ENCODE data around the gene PTDSS2. TPM values are rescaled to one million over a fixed set of nuclear protein-coding genes. Genes with fewer than 3 reads are reported as not detected.

The PTDSS2 gene
- total and polyA plus RNA-seq, 2 of the 13 experiments (the other 11 are each of a cell fraction or from before 2014, with no cell fraction given), result 21.7 to 26.4 TPM

DNA sequence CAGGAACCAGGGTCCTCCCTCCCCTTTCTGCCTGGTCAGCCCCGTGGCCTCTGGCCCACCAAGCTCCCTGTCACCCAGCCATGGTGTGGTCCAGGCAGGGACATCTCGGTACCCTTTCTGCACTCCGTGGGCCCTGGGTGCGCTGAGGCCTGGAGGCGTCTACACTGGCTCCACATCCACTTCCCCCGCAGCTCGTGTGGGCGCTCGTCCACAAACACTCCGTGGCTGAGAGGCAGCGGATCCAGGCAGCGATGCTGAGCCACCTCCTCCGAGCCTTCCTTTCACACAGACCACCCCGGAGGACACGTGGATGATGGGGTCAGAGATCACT is 40.8 kb downstream of the PTDSS2 start (continued):
- TF ChIP-seq, protein P1, sequence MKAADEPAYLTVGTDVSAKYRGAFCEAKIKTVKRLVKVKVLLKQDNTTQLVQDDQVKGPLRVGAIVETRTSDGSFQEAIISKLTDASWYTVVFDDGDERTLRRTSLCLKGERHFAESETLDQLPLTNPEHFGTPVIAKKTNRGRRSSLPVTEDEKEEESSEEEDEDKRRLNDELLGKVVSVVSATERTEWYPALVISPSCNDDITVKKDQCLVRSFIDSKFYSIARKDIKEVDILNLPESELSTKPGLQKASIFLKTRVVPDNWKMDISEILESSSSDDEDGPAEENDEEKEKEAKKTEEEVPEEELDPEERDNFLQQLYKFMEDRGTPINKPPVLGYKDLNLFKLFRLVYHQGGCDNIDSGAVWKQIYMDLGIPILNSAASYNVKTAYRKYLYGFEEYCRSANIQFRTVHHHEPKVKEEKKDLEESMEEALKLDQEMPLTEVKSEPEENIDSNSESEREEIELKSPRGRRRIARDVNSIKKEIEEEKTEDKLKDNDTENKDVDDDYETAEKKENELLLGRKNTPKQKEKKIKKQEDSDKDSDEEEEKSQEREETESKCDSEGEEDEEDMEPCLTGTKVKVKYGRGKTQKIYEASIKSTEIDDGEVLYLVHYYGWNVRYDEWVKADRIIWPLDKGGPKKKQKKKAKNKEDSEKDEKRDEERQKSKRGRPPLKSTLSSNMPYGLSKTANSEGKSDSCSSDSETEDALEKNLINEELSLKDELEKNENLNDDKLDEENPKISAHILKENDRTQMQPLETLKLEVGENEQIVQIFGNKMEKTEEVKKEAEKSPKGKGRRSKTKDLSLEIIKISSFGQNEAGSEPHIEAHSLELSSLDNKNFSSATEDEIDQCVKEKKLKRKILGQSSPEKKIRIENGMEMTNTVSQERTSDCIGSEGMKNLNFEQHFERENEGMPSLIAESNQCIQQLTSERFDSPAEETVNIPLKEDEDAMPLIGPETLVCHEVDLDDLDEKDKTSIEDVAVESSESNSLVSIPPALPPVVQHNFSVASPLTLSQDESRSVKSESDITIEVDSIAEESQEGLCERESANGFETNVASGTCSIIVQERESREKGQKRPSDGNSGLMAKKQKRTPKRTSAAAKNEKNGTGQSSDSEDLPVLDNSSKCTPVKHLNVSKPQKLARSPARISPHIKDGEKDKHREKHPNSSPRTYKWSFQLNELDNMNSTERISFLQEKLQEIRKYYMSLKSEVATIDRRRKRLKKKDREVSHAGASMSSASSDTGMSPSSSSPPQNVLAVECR (CRISPR knock-in tag; IDR thresholded peaks at IDR 0.05; ENCODE audit: borderline replicate concordance), result no peak
- no peak for TF ChIP-seq ZSCAN20 (CRISPR knock-in tag; IDR thresholded peaks at IDR 0.05; ENCODE audit: borderline replicate concordance)
- no peak for TF ChIP-seq CBFB (CRISPR knock-in tag; IDR thresholded peaks at IDR 0.05)
- no peak for TF ChIP-seq SYNCRIP (IDR thresholded peaks at IDR 0.05; ENCODE audit: insufficient read depth, low read depth, low read length)
- TF ChIP-seq, protein P2, sequence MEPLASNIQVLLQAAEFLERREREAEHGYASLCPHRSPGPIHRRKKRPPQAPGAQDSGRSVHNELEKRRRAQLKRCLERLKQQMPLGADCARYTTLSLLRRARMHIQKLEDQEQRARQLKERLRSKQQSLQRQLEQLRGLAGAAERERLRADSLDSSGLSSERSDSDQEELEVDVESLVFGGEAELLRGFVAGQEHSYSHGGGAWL (CRISPR knock-in tag; IDR thresholded peaks at IDR 0.05), result no peak
- TF ChIP-seq, protein P3, sequence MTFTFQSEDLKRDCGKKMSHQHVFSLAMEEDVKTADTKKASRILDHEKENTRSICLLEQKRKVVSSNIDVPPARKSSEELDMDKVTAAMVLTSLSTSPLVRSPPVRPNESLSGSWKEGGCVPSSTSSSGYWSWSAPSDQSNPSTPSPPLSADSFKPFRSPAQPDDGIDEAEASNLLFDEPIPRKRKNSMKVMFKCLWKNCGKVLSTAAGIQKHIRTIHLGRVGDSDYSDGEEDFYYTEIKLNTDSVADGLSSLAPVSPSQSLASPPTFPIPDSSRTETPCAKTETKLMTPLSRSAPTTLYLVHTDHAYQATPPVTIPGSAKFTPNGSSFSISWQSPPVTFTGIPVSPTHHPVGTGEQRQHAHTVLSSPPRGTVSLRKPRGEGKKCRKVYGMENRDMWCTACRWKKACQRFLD (CRISPR knock-in tag; IDR thresholded peaks at IDR 0.05; ENCODE audit: borderline replicate concordance), result no peak
- TF ChIP-seq, protein P4, sequence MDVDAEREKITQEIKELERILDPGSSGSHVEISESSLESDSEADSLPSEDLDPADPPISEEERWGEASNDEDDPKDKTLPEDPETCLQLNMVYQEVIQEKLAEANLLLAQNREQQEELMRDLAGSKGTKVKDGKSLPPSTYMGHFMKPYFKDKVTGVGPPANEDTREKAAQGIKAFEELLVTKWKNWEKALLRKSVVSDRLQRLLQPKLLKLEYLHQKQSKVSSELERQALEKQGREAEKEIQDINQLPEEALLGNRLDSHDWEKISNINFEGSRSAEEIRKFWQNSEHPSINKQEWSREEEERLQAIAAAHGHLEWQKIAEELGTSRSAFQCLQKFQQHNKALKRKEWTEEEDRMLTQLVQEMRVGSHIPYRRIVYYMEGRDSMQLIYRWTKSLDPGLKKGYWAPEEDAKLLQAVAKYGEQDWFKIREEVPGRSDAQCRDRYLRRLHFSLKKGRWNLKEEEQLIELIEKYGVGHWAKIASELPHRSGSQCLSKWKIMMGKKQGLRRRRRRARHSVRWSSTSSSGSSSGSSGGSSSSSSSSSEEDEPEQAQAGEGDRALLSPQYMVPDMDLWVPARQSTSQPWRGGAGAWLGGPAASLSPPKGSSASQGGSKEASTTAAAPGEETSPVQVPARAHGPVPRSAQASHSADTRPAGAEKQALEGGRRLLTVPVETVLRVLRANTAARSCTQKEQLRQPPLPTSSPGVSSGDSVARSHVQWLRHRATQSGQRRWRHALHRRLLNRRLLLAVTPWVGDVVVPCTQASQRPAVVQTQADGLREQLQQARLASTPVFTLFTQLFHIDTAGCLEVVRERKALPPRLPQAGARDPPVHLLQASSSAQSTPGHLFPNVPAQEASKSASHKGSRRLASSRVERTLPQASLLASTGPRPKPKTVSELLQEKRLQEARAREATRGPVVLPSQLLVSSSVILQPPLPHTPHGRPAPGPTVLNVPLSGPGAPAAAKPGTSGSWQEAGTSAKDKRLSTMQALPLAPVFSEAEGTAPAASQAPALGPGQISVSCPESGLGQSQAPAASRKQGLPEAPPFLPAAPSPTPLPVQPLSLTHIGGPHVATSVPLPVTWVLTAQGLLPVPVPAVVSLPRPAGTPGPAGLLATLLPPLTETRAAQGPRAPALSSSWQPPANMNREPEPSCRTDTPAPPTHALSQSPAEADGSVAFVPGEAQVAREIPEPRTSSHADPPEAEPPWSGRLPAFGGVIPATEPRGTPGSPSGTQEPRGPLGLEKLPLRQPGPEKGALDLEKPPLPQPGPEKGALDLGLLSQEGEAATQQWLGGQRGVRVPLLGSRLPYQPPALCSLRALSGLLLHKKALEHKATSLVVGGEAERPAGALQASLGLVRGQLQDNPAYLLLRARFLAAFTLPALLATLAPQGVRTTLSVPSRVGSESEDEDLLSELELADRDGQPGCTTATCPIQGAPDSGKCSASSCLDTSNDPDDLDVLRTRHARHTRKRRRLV (CRISPR knock-in tag; IDR thresholded peaks at IDR 0.05), result no peak
